Measurements from ENCODE around the gene PGM2.

PGM2 gene

DNA sequence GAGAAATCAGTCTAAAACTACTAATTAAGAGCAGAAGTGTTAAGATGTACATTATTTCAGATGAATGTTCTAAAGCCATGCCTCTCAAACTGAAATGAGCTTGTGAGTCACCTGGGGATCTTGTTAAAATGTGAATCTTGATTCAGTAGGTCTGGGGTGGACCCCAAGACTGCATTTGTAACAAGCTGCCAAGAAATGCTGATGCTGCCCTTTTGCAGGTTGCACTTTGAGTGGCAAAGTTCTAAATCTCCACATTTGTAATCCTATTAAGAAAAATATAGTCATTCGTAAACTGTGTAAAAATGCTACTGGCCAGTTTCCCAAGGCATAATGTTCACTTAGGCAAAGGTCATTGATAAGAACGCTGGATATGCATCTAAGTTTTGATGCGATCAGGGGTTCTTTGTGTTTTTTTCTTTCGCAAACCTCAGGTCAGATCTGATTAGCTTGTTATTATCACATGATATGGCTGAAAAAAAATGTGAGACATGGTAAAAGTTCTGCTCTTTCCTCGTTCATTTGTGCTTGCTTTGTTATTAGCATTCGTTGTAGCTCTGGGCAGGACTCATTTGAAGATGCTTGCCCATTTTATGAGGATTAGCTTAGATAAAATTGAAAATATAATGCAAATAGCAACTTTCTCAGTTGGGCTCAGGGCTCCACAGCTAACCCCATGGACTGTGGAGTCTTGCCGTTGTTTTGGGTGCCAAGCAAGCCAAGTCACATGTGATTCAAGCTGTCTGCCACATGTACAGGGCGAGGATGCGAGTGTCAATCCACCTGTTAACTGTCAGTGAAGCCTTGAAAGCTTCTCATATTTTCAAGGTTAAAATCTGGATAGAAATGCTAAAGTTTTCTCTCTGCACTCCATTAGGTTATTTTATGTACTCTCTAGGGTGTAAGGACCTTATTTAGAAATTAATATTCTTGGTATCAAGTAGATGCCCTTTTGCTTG lies 76.5 kb downstream of the PGM2 start:
- no peak for DNase-seq (ENCODE audit: low spot score)

DNA sequence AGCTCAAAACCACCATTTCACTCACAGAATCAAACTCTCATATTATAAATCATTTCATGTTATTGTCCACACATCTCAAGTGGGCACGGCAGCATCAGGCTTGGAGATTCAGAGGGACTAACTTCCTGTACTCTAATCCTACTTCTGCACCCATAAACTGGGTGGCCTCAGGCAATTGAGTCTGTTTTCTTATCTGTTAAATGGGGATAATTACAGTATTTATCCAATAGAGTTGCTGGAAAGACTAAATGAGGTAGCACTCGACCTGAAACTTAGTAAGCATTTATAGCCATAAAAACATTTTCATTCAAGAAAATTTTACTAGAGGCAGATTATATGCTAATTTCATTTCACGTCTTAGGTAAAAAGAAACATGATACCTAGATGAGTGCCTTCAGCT lies 77.4 kb downstream of the PGM2 start:
- DNase-seq (ENCODE audit: low spot score), result no peak

DNA sequence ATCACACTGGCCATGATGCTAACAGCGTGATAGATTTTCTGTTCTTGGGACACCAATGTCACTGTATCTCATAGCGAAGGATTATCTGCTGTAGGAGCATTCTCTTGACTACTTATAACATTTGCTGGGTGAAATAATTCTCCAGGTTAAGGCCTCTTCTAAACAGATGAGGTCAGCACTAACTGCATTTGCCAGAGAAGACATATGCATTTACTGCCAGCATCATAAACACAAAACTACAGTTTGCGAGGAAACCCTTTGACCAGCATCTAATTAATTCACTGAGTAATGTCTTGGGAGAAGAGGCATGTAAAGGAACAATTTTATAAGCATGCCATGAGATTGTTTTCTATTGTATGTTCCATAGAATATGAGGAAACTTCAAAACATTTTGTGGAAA lies 78.3 kb downstream of the PGM2 start:
- no peak for DNase-seq (ENCODE audit: low spot score)

DNA sequence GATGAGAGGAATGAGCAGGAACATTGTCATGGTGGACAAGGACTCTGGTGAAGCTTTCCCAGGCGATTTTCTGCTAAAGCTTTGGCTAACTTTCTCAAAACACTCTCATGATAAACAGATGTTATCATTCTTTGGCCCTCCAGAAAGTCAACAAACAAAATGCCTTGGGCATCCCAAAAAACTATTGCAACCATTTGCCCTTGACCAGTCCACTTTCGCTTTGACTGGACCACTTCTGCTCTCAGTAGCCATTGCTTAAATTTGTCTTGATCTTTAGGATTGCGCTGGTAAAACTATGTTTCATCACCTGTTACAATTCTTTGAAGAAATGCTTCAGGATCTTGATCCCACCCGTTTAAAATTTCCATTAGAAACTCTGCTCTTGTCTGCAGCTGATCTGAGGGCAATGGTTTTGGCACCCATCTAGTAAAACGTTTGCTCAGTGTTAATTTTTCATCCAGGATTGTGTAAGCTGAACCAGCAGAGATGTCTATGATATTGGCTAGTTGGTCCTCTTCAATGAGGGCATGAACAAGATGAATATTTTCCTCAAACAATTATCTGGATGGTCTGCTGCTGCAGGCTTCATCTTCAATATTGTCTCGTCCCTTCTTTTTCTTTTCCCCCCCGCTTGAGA lies 79.2 kb downstream of the PGM2 start:
- no peak for DNase-seq (ENCODE audit: low spot score)

DNA sequence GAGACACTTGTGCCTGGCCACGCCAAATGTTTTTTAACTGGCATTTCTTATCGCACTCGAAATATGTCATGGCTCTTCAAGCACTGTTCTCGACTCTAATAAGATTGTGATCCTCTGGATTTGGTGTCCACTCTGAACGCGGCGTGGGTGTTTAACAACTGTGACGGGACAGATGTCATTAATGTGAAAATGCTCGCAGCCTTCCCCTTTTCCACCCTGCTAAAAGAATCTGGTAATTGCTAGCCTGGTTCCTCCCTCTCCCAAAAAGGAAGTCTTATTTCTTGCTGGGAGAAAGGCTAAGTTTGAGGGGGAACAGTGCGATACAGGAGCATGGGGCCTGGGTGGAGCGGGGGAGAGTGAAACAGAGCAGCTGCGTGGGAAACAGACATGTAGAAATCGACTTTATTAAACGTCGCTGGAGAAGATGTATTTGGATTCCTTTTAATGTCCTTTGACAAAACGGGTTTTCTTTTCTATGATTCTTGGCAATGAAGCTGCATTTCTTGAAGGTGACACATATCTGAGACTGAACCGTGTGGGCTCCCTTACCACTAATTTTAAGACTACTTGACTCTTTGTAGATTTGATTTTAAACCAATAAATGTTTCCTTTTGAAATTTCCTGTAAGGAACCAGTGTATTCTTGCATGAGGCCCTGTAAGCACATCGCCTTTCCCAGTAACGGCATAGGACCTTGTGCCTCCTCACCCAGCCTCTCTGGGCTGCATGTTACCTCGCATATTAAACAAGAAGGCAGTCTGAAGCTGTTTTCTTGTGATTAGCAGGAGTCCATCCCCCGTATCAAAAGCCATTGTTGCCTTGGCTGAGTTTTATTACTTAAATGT lies 82.2 kb downstream of the PGM2 start:
- DNase-seq (ENCODE audit: low spot score), result no peak

DNA sequence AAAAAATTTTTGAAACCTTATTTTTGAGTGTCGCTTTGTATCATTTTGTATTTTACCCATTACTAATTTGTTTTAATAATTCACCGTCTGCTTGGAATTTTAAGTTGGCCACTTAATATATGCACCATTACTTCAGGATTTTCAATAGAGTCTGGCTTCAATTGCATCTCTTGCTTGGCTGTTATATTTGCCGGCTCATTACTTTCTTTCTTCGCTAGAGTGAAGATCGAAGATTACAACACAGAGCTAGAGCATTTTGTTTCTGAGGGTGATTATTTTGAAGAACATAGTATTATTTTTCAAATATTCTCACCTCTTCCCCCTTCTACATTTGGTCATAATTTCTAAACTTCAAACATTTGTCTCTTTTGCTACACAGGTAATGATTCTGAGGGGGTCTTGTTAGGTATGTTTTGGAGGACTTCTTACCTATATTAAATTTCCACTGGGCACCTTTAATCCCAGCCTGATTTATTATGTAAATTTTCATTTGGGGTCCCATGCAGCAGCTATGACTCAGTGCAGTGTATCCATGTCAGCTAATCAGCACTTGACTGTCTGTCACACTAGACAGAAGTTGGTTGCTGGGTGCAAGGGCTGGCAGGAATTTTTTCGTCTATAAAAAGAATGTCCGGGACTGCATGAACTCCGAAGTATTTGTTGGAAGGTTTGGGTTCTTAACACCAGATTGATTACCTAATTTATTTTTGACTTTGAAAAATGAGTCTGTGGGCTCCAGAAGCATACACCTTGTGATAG lies 83.0 kb downstream of the PGM2 start:
- DNase-seq (ENCODE audit: low spot score), result no peak

DNA sequence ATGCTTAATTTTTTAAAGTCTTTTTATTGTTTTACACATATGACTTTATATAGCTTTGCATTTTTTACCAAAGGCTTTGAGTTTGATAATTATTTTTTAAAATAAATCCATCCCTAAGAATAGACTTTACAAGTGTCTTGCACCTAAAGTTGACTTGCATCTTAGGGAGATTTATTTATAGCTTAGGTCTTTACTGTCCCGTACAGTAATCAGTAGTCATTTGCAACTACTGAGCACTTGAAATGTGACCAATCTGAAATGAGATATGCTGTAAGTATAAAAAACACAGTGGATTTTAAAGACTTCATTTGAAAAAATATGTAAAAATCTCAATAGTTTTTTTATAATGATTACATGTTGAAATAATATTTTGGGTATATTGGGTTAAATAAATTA lies 83.6 kb downstream of the PGM2 start:
- no peak for DNase-seq (ENCODE audit: low spot score)

Data from globus pallidus (tissue), 1 donor.